ENCODE data around the gene ID3.

The ID3 gene

GRCh38 chr1:23524163-23524562 is 35.1 kb downstream of the ID3 start:
- no peak overlapping the region for H3K4me3 ChIP-seq (ENCODE audit: low read length)
- DNase-seq (ENCODE audit: low read depth): no peak

GRCh38 chr1:23522244-23522982 is 36.9 kb downstream of the ID3 start:
- H3K4me3 ChIP-seq (ENCODE audit: low read length): no peak overlapping the region
- peak; percentile 24 for DNase-seq (ENCODE audit: low read depth)
- no peak for TF ChIP-seq CTCF (IDR thresholded peaks at IDR 0.05; ENCODE audit: insufficient read depth, low read depth, low read length, missing control alignments)

More at GRCh38 chr1:23524163-23524562, 35.1 kb downstream of the ID3 start:
- TF ChIP-seq CTCF (IDR thresholded peaks at IDR 0.05; ENCODE audit: insufficient read depth, low read depth, low read length, missing control alignments): no peak

- no peak for DNase-seq (ENCODE audit: low read depth)
- no peak for TF ChIP-seq CTCF (IDR thresholded peaks at IDR 0.05; ENCODE audit: insufficient read depth, low read depth, low read length, missing control alignments)
- H3K4me3 ChIP-seq (ENCODE audit: low read length): no peak overlapping the region
Observed at GRCh38 chr1:23521588-23521987, 37.7 kb downstream of the ID3 start.

GRCh38 chr1:23517581-23517980 is 41.7 kb downstream of the ID3 start:
- no peak for TF ChIP-seq CTCF (IDR thresholded peaks at IDR 0.05; ENCODE audit: insufficient read depth, low read depth, low read length, missing control alignments)
- no peak for DNase-seq (ENCODE audit: low read depth)
- no peak overlapping the region for H3K4me3 ChIP-seq (ENCODE audit: low read length)

GRCh38 chr1:23515905-23516304 is 43.4 kb downstream of the ID3 start:
- H3K4me3 ChIP-seq (ENCODE audit: low read length): no peak overlapping the region
- DNase-seq (ENCODE audit: low read depth): no peak
- TF ChIP-seq CTCF (IDR thresholded peaks at IDR 0.05; ENCODE audit: insufficient read depth, low read depth, low read length, missing control alignments): no peak

- DNase-seq (ENCODE audit: low read depth): no peak
- H3K4me3 ChIP-seq (ENCODE audit: low read length): no peak overlapping the region
- no peak for TF ChIP-seq CTCF (IDR thresholded peaks at IDR 0.05; ENCODE audit: insufficient read depth, low read depth, low read length, missing control alignments)
Observed at GRCh38 chr1:23514111-23514679, 45.1 kb downstream of the ID3 start.

- H3K4me3 ChIP-seq (ENCODE audit: low read length): no peak overlapping the region
- TF ChIP-seq CTCF (IDR thresholded peaks at IDR 0.05; ENCODE audit: insufficient read depth, low read depth, low read length, missing control alignments): no peak
- no peak for DNase-seq (ENCODE audit: low read depth)
Observed at GRCh38 chr1:23509896-23510295, 49.4 kb downstream of the ID3 start.
